Mesendoderm (in vitro differentiated cells): Measurements from ENCODE around the gene E2F8.

ENCODE experiments used
- DNase-seq: peaks from one replicate; pipeline ENCODE4 v3.0.0; 2013
- H2AK5ac ChIP-seq: 2 replicates; pipeline ENCODE4 v1.6.1; 2013; ENCODE audit warnings: low read length, inconsistent platforms
- H2BK120ac ChIP-seq: 2 replicates; pipeline ENCODE4 v1.6.1; 2013; ENCODE audit warnings: low read depth, mild to moderate bottlenecking, low read length, moderate library complexity, mixed read lengths
- H2BK15ac ChIP-seq: replicated peaks from 2 replicates; pipeline ENCODE4 v1.6.1; 2013; ENCODE audit warnings: low read depth, mild to moderate bottlenecking, moderate library complexity
- H2BK5ac ChIP-seq: 2 replicates; pipeline ENCODE4 v1.6.1; 2013; ENCODE audit warnings: low read length, inconsistent platforms
- H3K18ac ChIP-seq: 2 replicates; pipeline ENCODE4 v1.6.1; 2013; ENCODE audit warnings: mild to moderate bottlenecking, low read length, mixed read lengths
- H3K23ac ChIP-seq: one replicate; pipeline ENCODE4 v1.6.1; 2013; ENCODE audit warnings: low read length
- H3K27ac ChIP-seq: 2 replicates; pipeline ENCODE4 v1.5.1; 2013; ENCODE audit warnings: low read depth, mild to moderate bottlenecking, inconsistent platforms, low read length, moderate library complexity
- H3K27me3 ChIP-seq: 2 replicates; pipeline ENCODE4 v1.6.1; 2013; ENCODE audit warnings: low read length, control low read depth, mild to moderate bottlenecking, inconsistent platforms; ENCODE audit not compliant: insufficient read depth, poor library complexity
- H3K36me3 ChIP-seq: 2 replicates; pipeline ENCODE4 v1.6.1; 2013; ENCODE audit warnings: low read length, inconsistent platforms; ENCODE audit not compliant: control insufficient read depth, insufficient read depth
- H3K4ac ChIP-seq: one replicate; pipeline ENCODE4 v1.6.1; 2013; ENCODE audit warnings: low read depth, mild to moderate bottlenecking, low read length, moderate library complexity
- H3K4me1 ChIP-seq: 2 replicates; pipeline ENCODE4 v1.6.1; 2013; ENCODE audit warnings: low read depth, low read length, inconsistent platforms; ENCODE audit not compliant: control insufficient read depth
- H3K4me2 ChIP-seq: 2 replicates; pipeline ENCODE4 v1.6.1; 2013; ENCODE audit warnings: low read length
- H3K4me3 ChIP-seq: 2 replicates; pipeline ENCODE4 v1.5.1; 2013; ENCODE audit warnings: mild to moderate bottlenecking, low read length
- H3K56ac ChIP-seq: one replicate; pipeline ENCODE4 v1.6.1; 2013; ENCODE audit warnings: low read length
- H3K79me1 ChIP-seq: 2 replicates; pipeline ENCODE4 v1.6.1; 2013; ENCODE audit warnings: low read length, inconsistent platforms
- H3K79me2 ChIP-seq: 2 replicates; pipeline ENCODE4 v1.6.1; 2013; ENCODE audit warnings: mild to moderate bottlenecking, low read length; ENCODE audit not compliant: control insufficient read depth, insufficient read depth
- H3K9ac ChIP-seq: 2 replicates; pipeline ENCODE4 v1.6.1; 2013; ENCODE audit warnings: low read length, inconsistent platforms
- H4K5ac ChIP-seq: one replicate; pipeline ENCODE4 v1.6.1; 2013; ENCODE audit warnings: low read length
- H4K8ac ChIP-seq: one replicate; pipeline ENCODE4 v1.6.1; 2013; ENCODE audit warnings: low read depth, mild to moderate bottlenecking, control low read depth, low read length, moderate library complexity
- WGBS: extraction: QIAGEN DNeasy Blood & Tissue Kit; methylation state at CpG from one replicate; pipeline ENCODE4 v1.1.7; 2013; ENCODE audit warnings: low lambda C conversion rate, missing lambda C conversion rate; ENCODE audit not compliant: insufficient coverage; ENCODE audit errors: extremely low coverage; 5-methylcytosine and 5-hydroxymethylcytosine counted together

The E2F8 gene

GRCh38 chr11:19243143-19243542 is 2.4 kb upstream of the E2F8 start:
- H3K4me2 ChIP-seq: no peak overlapping the region
- H3K9ac ChIP-seq: no peak overlapping the region
- no peak overlapping the region for H3K4me3 ChIP-seq
- H3K36me3 ChIP-seq: no peaks in the 10 kb centered on the region
- no peak for DNase-seq
- no peak overlapping the region for H2AK5ac ChIP-seq
- peak overlapping the region; percentile 94 for H3K56ac ChIP-seq
- H4K8ac ChIP-seq: no peak overlapping the region
- H3K18ac ChIP-seq: no peak overlapping the region
- H3K4me1 ChIP-seq: no peaks in the 10 kb centered on the region
- peaks cover 2% of the 10 kb centered on the region for H3K79me2 ChIP-seq
- no peak overlapping the region for H2BK120ac ChIP-seq
- no peak overlapping the region for H3K4ac ChIP-seq
- no CpG with 5 or more reads among the region's 5 CpGs for WGBS
- H3K27ac ChIP-seq: no peak overlapping the region
- no peak overlapping the region for H4K5ac ChIP-seq
- H2BK5ac ChIP-seq: no peak overlapping the region
- no peaks in the 10 kb centered on the region for H3K79me1 ChIP-seq
- no peak overlapping the region for H2BK15ac ChIP-seq
- H3K23ac ChIP-seq: no peak overlapping the region
- H3K27me3 ChIP-seq: peaks cover 3% of the 10 kb centered on the region

GRCh38 chr11:19242179-19242932 is 1.6 kb upstream of the E2F8 start:
- peaks cover 3% of the 10 kb centered on the region for H3K27me3 ChIP-seq
- WGBS: no CpG with 5 or more reads among the region's 55 CpGs
- no peak overlapping the region for H2BK120ac ChIP-seq
- H3K18ac ChIP-seq: no peak overlapping the region
- no peak overlapping the region for H2AK5ac ChIP-seq
- no peak overlapping the region for H2BK5ac ChIP-seq
- H3K4me1 ChIP-seq: no peaks in the 10 kb centered on the region
- H4K8ac ChIP-seq: no peak overlapping the region
- H3K9ac ChIP-seq: peak overlapping the region; percentile 91
- H4K5ac ChIP-seq: no peak overlapping the region
- peaks cover 2% of the 10 kb centered on the region for H3K79me2 ChIP-seq
- H3K27ac ChIP-seq: no peak overlapping the region
- peak; percentile 23 for DNase-seq
- H3K4me3 ChIP-seq: peak overlapping the region; percentile 53
- H3K36me3 ChIP-seq: no peaks in the 10 kb centered on the region
- no peak overlapping the region for H2BK15ac ChIP-seq
- peak overlapping the region; percentile 91 for H3K23ac ChIP-seq
- peak overlapping the region; percentile 94 for H3K56ac ChIP-seq
- H3K79me1 ChIP-seq: no peaks in the 10 kb centered on the region
- H3K4ac ChIP-seq: no peak overlapping the region
- peak overlapping the region; percentile 97 for H3K4me2 ChIP-seq

DNA sequence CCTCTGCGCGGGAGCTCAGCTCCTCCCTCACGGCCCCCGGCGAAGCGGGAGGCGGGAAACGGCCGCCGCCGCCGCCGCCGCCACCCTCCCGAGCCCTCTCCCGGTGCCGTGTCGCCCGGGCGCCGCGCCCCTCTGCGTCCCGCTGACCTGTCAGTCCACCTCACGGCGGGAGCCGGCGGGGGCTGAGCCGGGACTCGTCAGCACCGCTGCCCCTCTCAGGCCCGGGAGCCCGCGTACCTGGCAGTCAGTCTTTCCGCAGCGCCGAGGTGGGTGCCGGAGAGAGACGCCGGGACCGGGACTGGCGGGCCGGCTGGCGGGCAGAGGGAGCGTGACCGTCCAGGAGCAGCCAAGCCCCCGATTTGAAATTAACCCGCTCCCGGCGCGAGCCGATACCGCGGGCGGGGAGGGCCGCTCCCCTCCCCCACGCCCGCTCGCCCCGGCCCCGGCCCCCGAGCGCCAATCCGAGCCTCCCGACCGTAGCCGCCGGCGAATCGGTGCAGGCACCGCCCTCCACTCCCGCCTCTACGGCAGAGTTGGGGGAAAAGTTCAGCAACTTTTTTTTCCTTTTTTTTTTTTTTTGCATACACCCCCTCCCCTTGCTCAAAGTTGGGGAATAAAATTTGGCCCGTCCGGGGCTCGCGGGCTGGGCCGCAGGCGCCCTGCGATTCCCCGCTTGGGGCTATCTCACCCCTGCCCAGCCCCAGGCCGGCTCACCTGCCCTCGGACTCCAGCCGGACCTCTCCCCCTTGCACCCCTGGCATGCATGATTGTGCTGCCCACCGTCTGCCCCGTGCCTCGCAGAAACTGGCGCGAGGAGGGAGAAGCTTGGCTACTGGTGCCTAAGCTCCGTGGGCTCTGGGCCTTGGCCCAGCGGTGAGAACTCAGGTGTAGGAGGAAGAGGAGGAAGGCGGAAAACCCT is 774 bp upstream of the E2F8 start:
- no CpG with 5 or more reads among the region's 92 CpGs for WGBS
- H4K8ac ChIP-seq: no peak overlapping the region
- peak overlapping the region; percentile 63 for H3K27ac ChIP-seq
- H3K9ac ChIP-seq: peak overlapping the region; percentile 91
- H3K4me3 ChIP-seq: peak overlapping the region; percentile 54
- no peak overlapping the region for H4K5ac ChIP-seq
- H3K56ac ChIP-seq: peak overlapping the region; percentile 94
- peak overlapping the region; percentile 94 for H3K4ac ChIP-seq
- H3K4me2 ChIP-seq: peak overlapping the region; percentile 97
- no peak overlapping the region for H2AK5ac ChIP-seq
- H3K4me1 ChIP-seq: no peaks in the 10 kb centered on the region
- peak overlapping the region; percentile 86 for H3K18ac ChIP-seq
- no peak overlapping the region for H2BK15ac ChIP-seq
- peak overlapping the region; percentile 75 for H2BK5ac ChIP-seq
- no peaks in the 10 kb centered on the region for H3K79me1 ChIP-seq
- H3K23ac ChIP-seq: no peak overlapping the region
- peaks cover 2% of the 10 kb centered on the region for H3K79me2 ChIP-seq
- peaks cover 3% of the 10 kb centered on the region for H3K27me3 ChIP-seq
- H3K36me3 ChIP-seq: peaks cover 4% of the 10 kb centered on the region
- peak; percentile 73 for DNase-seq
- no peak overlapping the region for H2BK120ac ChIP-seq

DNA sequence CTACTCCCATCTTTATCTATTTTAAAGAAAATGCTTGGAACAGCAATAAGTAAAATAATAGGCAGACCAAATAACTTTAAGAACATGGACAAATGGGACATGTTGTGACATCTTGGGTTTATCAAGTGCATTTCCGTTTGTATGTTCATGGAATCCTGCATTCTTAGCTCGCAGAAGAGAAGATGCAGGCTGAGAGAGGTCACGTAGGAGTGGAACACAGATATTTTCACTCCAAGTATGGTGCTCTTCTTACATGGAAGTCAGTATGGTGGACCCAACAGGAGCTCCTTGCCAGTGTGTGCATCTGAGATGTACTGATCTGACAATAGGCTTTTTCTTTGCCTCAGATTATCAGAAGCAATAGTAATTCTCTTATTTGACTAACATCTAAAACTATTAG is 1.7 kb downstream of the E2F8 start:
- no CpG with 5 or more reads among the region's 3 CpGs for WGBS
- H2AK5ac ChIP-seq: no peak overlapping the region
- no peak overlapping the region for H2BK5ac ChIP-seq
- H3K27me3 ChIP-seq: peaks cover 3% of the 10 kb centered on the region
- no peak overlapping the region for H3K18ac ChIP-seq
- no peaks in the 10 kb centered on the region for H3K4me1 ChIP-seq
- H2BK15ac ChIP-seq: no peak overlapping the region
- H2BK120ac ChIP-seq: no peak overlapping the region
- no peak overlapping the region for H3K23ac ChIP-seq
- peaks cover 5% of the 10 kb centered on the region for H3K36me3 ChIP-seq
- H3K4ac ChIP-seq: no peak overlapping the region
- no peak for DNase-seq
- H3K4me2 ChIP-seq: no peak overlapping the region
- H3K9ac ChIP-seq: peak overlapping the region; percentile 18
- no peak overlapping the region for H3K27ac ChIP-seq
- no peak overlapping the region for H3K4me3 ChIP-seq
- no peak overlapping the region for H4K5ac ChIP-seq
- H4K8ac ChIP-seq: no peak overlapping the region
- H3K79me1 ChIP-seq: peaks cover 2% of the 10 kb centered on the region
- peaks cover 2% of the 10 kb centered on the region for H3K79me2 ChIP-seq
- no peak overlapping the region for H3K56ac ChIP-seq

DNA sequence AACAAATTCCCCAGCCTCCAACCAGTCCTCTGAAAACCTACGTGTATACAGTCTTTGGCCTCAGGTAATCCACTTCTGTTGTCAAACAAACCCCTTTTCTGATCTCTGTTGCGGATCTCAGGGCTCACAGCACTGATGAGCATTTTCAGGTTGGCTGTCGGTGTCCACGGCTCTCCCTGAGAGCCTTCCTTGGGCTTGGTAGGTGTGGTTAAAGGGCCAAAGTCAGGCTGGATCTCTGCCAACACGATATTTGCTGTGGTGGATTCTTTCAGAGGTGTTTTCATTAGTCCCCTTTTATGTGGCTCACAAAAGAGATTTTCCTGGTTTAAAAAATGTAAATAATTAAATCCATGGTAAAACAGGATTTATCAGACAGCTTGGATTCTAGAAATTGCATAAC is 2.9 kb downstream of the E2F8 start:
- no CpG with 5 or more reads among the region's 5 CpGs for WGBS
- no peaks in the 10 kb centered on the region for H3K4me1 ChIP-seq
- no peak overlapping the region for H4K5ac ChIP-seq
- H2BK5ac ChIP-seq: no peak overlapping the region
- H3K23ac ChIP-seq: no peak overlapping the region
- H2BK120ac ChIP-seq: no peak overlapping the region
- no peak overlapping the region for H3K18ac ChIP-seq
- no peaks in the 10 kb centered on the region for H3K27me3 ChIP-seq
- H4K8ac ChIP-seq: no peak overlapping the region
- H3K4me3 ChIP-seq: no peak overlapping the region
- H3K79me1 ChIP-seq: peaks cover 2% of the 10 kb centered on the region
- no peak overlapping the region for H3K27ac ChIP-seq
- H3K79me2 ChIP-seq: peaks cover 2% of the 10 kb centered on the region
- no peak overlapping the region for H2BK15ac ChIP-seq
- no peak for DNase-seq
- no peak overlapping the region for H3K4ac ChIP-seq
- no peak overlapping the region for H3K56ac ChIP-seq
- peaks cover 5% of the 10 kb centered on the region for H3K36me3 ChIP-seq
- H3K9ac ChIP-seq: no peak overlapping the region
- no peak overlapping the region for H3K4me2 ChIP-seq
- no peak overlapping the region for H2AK5ac ChIP-seq
